Spleen (tissue), 7 donors: ENCODE results near the gene RNF7.

Experiments
- POLR2A ChIP-seq, 3 donors: fragments of 450-650 bp; IDR thresholded peaks; one replicate each; pipeline ENCODE4 v1.5.1; 2017; ENCODE audit warnings: antibody characterized with exemption in 3 of 3, mild to moderate bottlenecking in 1 of 3
- POLR2AphosphoS5 ChIP-seq, 3 donors: sonication (generic); formaldehyde crosslinking; IDR thresholded peaks; one replicate each; pipeline ENCODE4 v1.5.1; 2017; ENCODE audit warnings: antibody characterized with exemption in 3 of 3
- TF ChIP-seq, protein P1 (sequence below), 11 experiments: fragments of 200-600 bp in 7 of 11; fragments of 450-650 bp in 4 of 11; sonication (generic) in 4 of 11; IDR thresholded peaks in 8 of 11; conservative IDR thresholded peaks in 3 of 11; 1 replicate in 7 of 11; 2 replicates in 4 of 11; pipeline versions ENCODE4 v1.4.0 to v1.8.0; 2016 to 2021; ENCODE audit warnings: antibody characterized with exemption in 11 of 11, inconsistent platforms in 4 of 11, mild to moderate bottlenecking in 1 of 11
- donor health status: DM: no; HTN: no; CAD: no; lungs with moderate emphysema.
- donor health status: DM: no; HTN: no; CAD: no.
- donor health status: DM: no; HTN: no; CAD: no.

DNA sequence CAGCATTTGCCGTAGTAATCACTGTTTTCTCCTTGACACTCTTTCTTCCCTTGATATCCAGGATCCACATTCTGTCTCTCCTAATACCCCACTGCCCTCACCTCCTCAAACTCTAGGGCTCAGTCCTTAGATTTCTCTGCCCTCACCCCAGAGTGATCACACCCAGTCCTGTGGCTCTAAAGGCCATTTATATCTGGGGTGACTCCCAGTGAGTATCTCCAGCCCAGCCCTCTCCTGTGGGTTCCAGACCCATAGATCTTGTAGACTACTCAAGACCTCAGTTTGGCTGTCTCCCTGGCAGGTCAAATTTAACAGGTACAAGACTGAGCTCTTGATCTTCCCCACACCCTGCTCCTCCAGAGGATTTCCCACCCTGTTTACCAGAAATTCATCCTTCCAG lies 26.4 kb downstream of the RNF7 start:
- TF ChIP-seq POLR2A (IDR thresholded peaks at IDR 0.05) (no peak), POLR2AphosphoS5 (IDR thresholded peaks at IDR 0.05) (no peak)
- TF ChIP-seq, protein P1, sequence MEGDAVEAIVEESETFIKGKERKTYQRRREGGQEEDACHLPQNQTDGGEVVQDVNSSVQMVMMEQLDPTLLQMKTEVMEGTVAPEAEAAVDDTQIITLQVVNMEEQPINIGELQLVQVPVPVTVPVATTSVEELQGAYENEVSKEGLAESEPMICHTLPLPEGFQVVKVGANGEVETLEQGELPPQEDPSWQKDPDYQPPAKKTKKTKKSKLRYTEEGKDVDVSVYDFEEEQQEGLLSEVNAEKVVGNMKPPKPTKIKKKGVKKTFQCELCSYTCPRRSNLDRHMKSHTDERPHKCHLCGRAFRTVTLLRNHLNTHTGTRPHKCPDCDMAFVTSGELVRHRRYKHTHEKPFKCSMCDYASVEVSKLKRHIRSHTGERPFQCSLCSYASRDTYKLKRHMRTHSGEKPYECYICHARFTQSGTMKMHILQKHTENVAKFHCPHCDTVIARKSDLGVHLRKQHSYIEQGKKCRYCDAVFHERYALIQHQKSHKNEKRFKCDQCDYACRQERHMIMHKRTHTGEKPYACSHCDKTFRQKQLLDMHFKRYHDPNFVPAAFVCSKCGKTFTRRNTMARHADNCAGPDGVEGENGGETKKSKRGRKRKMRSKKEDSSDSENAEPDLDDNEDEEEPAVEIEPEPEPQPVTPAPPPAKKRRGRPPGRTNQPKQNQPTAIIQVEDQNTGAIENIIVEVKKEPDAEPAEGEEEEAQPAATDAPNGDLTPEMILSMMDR (IDR thresholded peaks at IDR 0.05 in 8 of 11, conservative IDR thresholded peaks at IDR 0.05 in 3 of 11) = no peak
